Keratinocyte (primary cell): ENCODE measurements around the gene CXCR6. TPM values are rescaled to one million over a fixed set of nuclear protein-coding genes. Genes with fewer than 3 reads are reported as not detected.

Experiments used
- DNase-seq: peaks from one replicate; pipeline ENCODE4 v3.0.0-alpha.2; 2011; ENCODE audit warnings: low read depth, missing footprints, low spot score
- FAIRE-seq: peaks from 2 replicates; lab custom pipeline; 2011; peaks lifted over from hg19 to GRCh38; lab: Jason Lieb, UNC
- H2AFZ ChIP-seq: 2 replicates; pipeline ENCODE4 v1.6.0; 2012; ENCODE audit warnings: low read length, control low read depth, inconsistent platforms; ENCODE audit not compliant: control insufficient read depth
- H3K27ac ChIP-seq: 2 replicates; pipeline ENCODE4 v1.5.1; 2011; ENCODE audit warnings: low read length; ENCODE audit not compliant: control insufficient read depth, insufficient read depth
- H3K27me3 ChIP-seq: 3 replicates; pipeline ENCODE4 v1.6.0; 2011; ENCODE audit warnings: low read length; ENCODE audit not compliant: control insufficient read depth, insufficient read depth; ENCODE audit errors: extremely low read depth
- H3K36me3 ChIP-seq, 2 experiments: 2 replicates in 1 of 2; 3 replicates in 1 of 2; pipeline ENCODE4 v1.5.1; 2011; ENCODE audit warnings: low read length in 2 of 2, mild to moderate bottlenecking in 1 of 2; ENCODE audit not compliant: control insufficient read depth in 2 of 2, insufficient read depth in 2 of 2; ENCODE audit errors: extremely low read depth in 1 of 2
- H3K4me1 ChIP-seq: 3 replicates; pipeline ENCODE4 v1.5.1; 2011; ENCODE audit warnings: low read length; ENCODE audit not compliant: control insufficient read depth, insufficient read depth; ENCODE audit errors: extremely low read depth
- H3K4me2 ChIP-seq: 3 replicates; pipeline ENCODE4 v1.6.0; 2011; ENCODE audit warnings: low read depth, low read length; ENCODE audit not compliant: control insufficient read depth, insufficient read depth; ENCODE audit errors: extremely low read depth
- H3K4me3 ChIP-seq, 3 experiments: fragments of 200-600 bp in 1 of 3; sonication (generic) in 1 of 3; 2 replicates in 2 of 3; 3 replicates in 1 of 3; pipeline ENCODE4 v1.5.1; 2011 to 2016; ENCODE audit warnings: low read length in 3 of 3, mild to moderate bottlenecking in 3 of 3, control low read depth in 2 of 3, inconsistent platforms in 1 of 3, low read depth in 1 of 3, mixed read lengths in 1 of 3, mixed run types in 1 of 3, moderate library complexity in 1 of 3; ENCODE audit not compliant: control insufficient read depth in 2 of 3, insufficient read depth in 2 of 3; ENCODE audit errors: extremely low read depth in 1 of 3
- H3K79me2 ChIP-seq: 2 replicates; pipeline ENCODE4 v1.6.0; 2012; ENCODE audit warnings: low read length; ENCODE audit not compliant: control insufficient read depth, insufficient read depth
- H3K9ac ChIP-seq: 3 replicates; pipeline ENCODE4 v1.6.0; 2011; ENCODE audit warnings: low read length; ENCODE audit not compliant: control insufficient read depth, insufficient read depth; ENCODE audit errors: extremely low read depth
- H3K9me1 ChIP-seq: 3 replicates; pipeline ENCODE4 v1.6.0; 2011; ENCODE audit warnings: low read length; ENCODE audit not compliant: control insufficient read depth, insufficient read depth; ENCODE audit errors: extremely low read depth
- H3K9me3 ChIP-seq: 2 replicates; pipeline ENCODE4 v1.5.1; 2012; ENCODE audit warnings: low read depth, low read length; ENCODE audit not compliant: control insufficient read depth
- H4K20me1 ChIP-seq: 3 replicates; pipeline ENCODE4 v1.6.0; 2011; ENCODE audit warnings: low read length; ENCODE audit not compliant: control insufficient read depth, insufficient read depth; ENCODE audit errors: extremely low read depth
- EZH2 ChIP-seq: IDR thresholded peaks from one replicate; pipeline ENCODE4 v1.6.1; 2012; ENCODE audit warnings: inconsistent platforms, mild to moderate bottlenecking, low read length, moderate library complexity
- dilution Hi-C: fragments of 300-500 bp; cut with MboI; formaldehyde crosslinking; loops from one replicate; pipeline ENCODE4 v1.7.0; 2020; ENCODE audit warnings: low sequenced_read_pairs; ENCODE audit not compliant: extremely low pct_ligation_motif_present
- polyA plus RNA-seq, 5 experiments: library from polyadenylated mRNA; depleted of rRNA in 3 of 5; stranded (reverse) in 3 of 5; stranded (forward) in 1 of 5; unstranded in 1 of 5; fragments of >200 nt; gene quantifications; 1 replicate in 1 of 5; 2 replicates in 3 of 5; 3 replicates in 1 of 5; pipeline versions ENCODE4 v1.2.1 to v1.2.3, GENCODE V29; 2011 to 2012; ENCODE audit warnings: missing spikeins in 2 of 5, low read depth in 1 of 5, low replicate concordance in 1 of 5
- TF ChIP-seq, protein P1 (sequence below), 3 experiments: IDR thresholded peaks in 1 of 3; conservative IDR thresholded peaks in 1 of 3; optimal IDR thresholded peaks in 1 of 3; 2 replicates in 2 of 3; 3 replicates in 1 of 3; pipeline versions ENCODE3 to v1.5.1; 2011; ENCODE audit warnings: low read length in 3 of 3, mild to moderate bottlenecking in 3 of 3, moderate library complexity in 2 of 3, control low read depth in 1 of 3, inconsistent platforms in 1 of 3; ENCODE audit not compliant: insufficient read depth in 2 of 3; ENCODE audit errors: extremely low read depth in 1 of 3

The CXCR6 gene
- polyA plus RNA-seq, 1 donor (not counting 4 experiments of a cell fraction or from before 2014, with no cell fraction given), result not detected

DNA sequence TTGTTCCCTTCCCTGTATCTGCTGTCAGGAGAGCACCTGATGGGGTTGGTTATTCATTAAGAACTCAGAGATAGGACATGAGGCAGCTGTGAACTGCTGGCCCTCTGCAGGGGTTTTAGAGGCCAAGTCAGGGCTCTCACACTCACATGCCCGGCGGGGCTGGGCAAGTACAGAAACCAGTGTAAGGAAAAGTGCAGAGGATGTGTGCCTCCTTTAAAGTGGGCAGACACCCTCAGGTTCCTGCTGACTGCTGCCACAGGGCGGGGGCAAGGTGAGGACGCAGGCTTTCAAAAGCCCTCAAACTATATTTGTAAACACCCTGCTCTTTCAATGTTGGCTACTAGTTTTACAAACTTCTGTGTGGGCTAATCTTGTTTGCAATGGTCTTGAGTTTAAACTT, 22.4 kb downstream of the CXCR6 start:
- no peak overlapping the region for H3K9ac ChIP-seq
- H3K4me3 ChIP-seq, result no peak overlapping the region
- peaks cover 26 to 54% of the 10 kb centered on the region in 2 experiments for H3K36me3 ChIP-seq
- H3K27ac ChIP-seq, result no peak overlapping the region
- FAIRE-seq (no peak), DNase-seq (no peak)
- H3K4me2 ChIP-seq, result no peak overlapping the region
- no peaks in the 10 kb centered on the region for H3K9me3 ChIP-seq
- no peaks in the 10 kb centered on the region for H4K20me1 ChIP-seq
- H3K4me1 ChIP-seq, result no peaks in the 10 kb centered on the region
- no peaks in the 10 kb centered on the region for H3K9me1 ChIP-seq
- no peak for TF ChIP-seq EZH2
- TF ChIP-seq, protein P1, sequence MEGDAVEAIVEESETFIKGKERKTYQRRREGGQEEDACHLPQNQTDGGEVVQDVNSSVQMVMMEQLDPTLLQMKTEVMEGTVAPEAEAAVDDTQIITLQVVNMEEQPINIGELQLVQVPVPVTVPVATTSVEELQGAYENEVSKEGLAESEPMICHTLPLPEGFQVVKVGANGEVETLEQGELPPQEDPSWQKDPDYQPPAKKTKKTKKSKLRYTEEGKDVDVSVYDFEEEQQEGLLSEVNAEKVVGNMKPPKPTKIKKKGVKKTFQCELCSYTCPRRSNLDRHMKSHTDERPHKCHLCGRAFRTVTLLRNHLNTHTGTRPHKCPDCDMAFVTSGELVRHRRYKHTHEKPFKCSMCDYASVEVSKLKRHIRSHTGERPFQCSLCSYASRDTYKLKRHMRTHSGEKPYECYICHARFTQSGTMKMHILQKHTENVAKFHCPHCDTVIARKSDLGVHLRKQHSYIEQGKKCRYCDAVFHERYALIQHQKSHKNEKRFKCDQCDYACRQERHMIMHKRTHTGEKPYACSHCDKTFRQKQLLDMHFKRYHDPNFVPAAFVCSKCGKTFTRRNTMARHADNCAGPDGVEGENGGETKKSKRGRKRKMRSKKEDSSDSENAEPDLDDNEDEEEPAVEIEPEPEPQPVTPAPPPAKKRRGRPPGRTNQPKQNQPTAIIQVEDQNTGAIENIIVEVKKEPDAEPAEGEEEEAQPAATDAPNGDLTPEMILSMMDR (optimal IDR thresholded peaks at IDR 0.05 in 1 of 3, IDR thresholded peaks at IDR 0.05 in 1 of 3, conservative IDR thresholded peaks at IDR 0.05 in 1 of 3; ENCODE audit: extremely low read depth in 1 of 3, insufficient read depth in 2 of 3, low read length in 3 of 3), result no peak
- H2AFZ ChIP-seq, result no peak overlapping the region
- no peaks in the 10 kb centered on the region for H3K79me2 ChIP-seq
- dilution Hi-C loops, result no loop called here
- H3K27me3 ChIP-seq, result no peaks in the 10 kb centered on the region

DNA sequence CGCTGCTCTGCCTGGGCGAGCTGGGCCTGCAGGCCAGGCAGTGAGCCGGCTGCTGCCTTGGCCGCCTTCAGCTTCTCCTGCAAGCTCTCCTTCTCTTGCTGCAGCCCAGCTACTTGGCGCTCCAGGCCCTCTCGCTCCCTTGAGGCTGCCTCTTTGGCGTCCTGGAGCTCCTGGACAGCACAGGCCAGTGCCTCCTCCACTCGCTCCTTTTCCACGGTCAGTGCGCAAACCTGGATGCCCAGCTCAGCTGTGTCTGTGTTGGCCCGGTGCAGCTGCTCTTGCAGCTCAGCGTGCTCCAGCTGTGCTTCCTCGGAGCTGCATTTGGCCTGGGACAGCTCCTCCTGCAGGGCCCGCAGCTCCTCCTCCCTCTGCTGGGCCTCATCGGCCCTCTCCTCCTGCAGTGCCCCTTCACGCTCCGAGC, 23.1 kb downstream of the CXCR6 start:
- dilution Hi-C loops, result no loop called here
- FAIRE-seq (no peak), DNase-seq (no peak)
- Histone ChIP-seq H3K9me3 (no peaks in the 10 kb centered on the region), H3K4me3 (no peak overlapping the region), H3K79me2 (no peaks in the 10 kb centered on the region), H3K9ac (no peak overlapping the region), H3K27ac (no peak overlapping the region), H4K20me1 (no peaks in the 10 kb centered on the region), H3K27me3 (no peaks in the 10 kb centered on the region), H3K9me1 (no peaks in the 10 kb centered on the region), H3K4me1 (no peaks in the 10 kb centered on the region), H3K36me3 (peaks cover 21 to 50% of the 10 kb centered on the region in 2 experiments), H2AFZ (no peak overlapping the region), H3K4me2 (no peak overlapping the region)
- TF ChIP-seq EZH2, result no peak
- TF ChIP-seq, protein P1 (optimal IDR thresholded peaks at IDR 0.05 in 1 of 3, IDR thresholded peaks at IDR 0.05 in 1 of 3, conservative IDR thresholded peaks at IDR 0.05 in 1 of 3; ENCODE audit: extremely low read depth in 1 of 3, insufficient read depth in 2 of 3, low read length in 3 of 3), result no peak
